Putamen (tissue), 1 donor: ENCODE data around the gene ZNF575.
"Not testable (repeated sequence)": the region's sequence is repeated elsewhere in the genome, so short reads cannot be mapped to it uniquely, and the experiment has no call there.

Experiments
- DNase-seq: peaks from one replicate; pipeline ENCODE4 v3.0.0-alpha.2; 2016; ENCODE audit warnings: low spot score

Gene ZNF575

GRCh38 chr19:43544077-43544476 lies 11.1 kb downstream of the ZNF575 start:
- no peak for DNase-seq

DNA sequence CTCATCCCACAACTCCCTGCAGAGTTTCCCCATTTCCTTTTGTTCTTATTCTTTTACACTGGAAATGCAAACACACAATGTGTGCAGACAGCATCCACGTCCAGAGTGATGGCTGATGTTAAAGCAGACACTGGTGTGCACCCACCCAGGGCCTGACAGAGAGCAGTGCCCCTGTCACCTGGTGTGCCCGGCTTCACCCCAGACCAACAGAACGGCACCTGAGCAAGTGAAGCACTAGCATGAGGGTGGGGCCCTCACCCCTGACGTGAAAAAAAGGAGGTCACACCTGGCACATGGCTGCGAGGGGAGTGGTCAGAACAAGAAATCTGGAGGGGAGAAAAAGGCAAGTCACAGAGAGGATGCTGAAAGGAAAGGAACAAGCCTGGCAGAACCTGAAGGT lies 12.3 kb downstream of the ZNF575 start:
- no peak for DNase-seq

- no peak for DNase-seq
Measured at GRCh38 chr19:43545981-43546380, 13.0 kb downstream of the ZNF575 start.

GRCh38 chr19:43546581-43546980 lies 13.6 kb downstream of the ZNF575 start:
- no peak for DNase-seq

GRCh38 chr19:43547926-43548325 lies 14.9 kb downstream of the ZNF575 start:
- not testable (repeated sequence) for DNase-seq

DNA sequence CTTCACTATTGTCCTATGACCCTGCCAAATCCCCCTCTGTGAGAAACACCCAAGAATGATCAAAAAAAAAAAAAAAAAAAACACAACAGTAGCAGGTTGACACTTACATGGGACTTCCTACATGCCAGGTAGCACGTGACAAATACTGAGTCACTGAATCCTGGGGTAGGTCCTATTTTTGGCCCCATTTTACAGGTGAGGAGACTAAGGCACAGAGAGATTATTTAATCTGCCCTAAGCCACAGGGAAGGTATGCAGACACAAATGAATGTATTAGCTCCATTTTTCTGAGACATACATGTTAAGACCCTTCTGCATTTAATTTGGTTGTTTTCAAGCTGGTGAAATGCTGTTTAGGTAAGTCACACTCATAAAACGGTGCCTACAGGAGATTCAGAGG lies 15.7 kb downstream of the ZNF575 start:
- no peak for DNase-seq

DNA sequence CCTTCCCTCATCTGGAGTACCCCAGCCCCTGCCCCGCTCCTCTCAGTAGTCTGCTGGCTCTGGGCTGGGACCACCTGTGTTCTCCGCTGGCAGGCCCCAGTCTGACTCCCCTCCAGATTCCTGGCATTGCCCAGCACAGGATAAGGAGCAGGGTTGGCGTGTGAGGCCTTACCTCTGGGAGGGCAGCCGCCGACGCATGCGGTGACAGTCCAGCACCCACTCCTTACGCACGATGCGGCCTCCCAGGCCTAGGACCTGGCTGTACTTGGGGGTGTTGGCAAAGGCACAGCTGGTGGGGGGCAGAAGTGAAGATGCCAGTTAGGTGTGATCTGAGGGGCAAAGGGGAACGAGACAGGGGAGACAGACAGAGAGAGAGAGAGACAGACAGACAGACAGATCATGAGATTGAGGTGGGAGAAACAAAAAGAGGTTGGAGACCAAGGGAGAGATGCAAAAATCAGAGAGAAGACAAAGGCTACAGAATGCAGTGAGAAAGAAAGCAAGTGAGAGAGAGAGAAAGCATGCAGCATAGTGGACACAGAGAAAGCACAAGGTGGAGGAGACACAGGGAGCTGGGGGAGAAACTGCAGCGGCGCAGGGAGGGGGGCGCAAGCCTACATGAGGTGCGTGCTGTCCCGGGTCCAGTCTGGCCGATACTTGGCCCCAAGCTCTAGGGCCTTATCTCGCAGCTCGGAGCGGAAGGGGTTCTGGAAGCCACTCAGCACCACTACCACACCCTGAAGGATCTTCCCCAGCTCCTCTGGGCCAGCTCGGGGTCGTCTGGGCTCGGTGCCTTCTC lies 18.6 kb downstream of the ZNF575 start:
- no peak for DNase-seq

DNA sequence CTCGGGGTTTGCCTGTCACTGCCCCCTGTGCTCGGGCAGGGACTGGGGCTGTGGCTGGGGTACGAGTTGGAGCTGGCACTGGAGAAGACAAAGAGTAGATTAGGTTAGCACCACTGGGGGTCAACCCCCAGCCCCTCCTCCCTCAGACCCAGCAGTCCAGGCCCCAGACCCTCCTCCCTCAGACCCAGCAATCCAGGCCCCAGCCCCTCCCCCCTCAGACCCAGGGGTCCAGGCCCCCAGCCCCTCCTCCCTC lies 19.1 kb downstream of the ZNF575 start:
- DNase-seq = no peak

- no peak for DNase-seq
Measured at GRCh38 chr19:43552616-43553015, 19.6 kb downstream of the ZNF575 start.

DNA sequence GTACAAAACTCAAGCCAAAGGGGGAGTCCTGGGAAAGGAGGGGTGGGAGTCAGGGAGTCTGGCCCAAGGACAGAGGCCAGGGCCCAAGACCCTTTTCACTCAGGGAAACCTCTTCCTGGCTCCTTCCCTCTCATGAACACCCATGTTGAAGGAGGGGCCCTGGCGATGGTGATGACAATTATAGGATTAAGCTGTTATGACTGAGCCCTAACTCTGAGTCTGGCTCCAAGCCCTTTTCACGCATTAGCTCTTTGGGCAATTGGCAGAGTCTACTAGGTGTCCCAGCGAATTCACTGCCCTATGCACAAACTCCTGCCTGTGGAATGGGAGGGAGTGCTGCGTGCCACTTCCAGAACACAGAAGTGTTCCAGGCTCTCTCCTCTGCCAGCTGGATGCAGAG lies 20.7 kb downstream of the ZNF575 start:
- no peak for DNase-seq

GRCh38 chr19:43554317-43554895 lies 21.4 kb downstream of the ZNF575 start:
- DNase-seq = no peak

- DNase-seq = peak; percentile 83
Measured at GRCh38 chr19:43555185-43555770, 22.3 kb downstream of the ZNF575 start.

GRCh38 chr19:43560687-43561086 lies 27.7 kb downstream of the ZNF575 start:
- DNase-seq = no peak

DNA sequence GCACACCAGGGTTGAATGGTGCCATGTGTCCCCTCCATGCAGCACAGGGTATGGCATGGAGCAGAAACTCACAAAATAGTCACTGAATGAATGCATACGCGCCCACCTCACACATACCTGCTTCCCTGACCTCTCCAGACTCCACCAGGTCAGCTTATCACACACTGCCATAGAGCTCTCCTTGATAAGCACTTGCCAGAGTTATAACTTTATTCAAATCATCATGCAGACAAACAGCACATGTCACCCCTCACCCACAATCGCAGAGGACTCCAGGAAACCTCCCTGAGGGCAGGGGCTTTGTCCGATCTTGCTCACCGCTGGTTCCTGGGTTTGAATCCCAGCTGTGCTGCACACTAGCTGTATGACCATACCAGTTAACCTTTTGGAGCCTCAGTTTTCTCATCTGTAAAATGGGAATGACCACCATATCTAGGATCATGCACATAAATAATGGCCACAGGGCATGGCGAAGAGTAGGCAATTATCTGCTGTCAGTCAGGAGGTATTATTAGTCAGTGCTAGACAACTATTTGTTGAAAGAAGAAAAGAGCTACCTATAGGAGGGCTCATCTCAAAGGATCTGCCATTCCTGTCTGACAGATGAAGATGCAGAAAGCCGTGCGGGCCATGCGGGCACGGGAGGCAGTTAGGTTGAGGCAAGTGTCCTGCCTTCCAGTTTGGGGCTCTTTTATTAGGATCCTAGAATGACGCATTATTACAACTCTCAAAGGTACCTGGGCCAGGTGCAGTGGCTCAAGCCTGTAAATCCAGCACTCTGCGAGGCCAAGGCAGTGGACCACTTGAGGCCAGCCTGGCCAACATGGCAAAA lies 28.4 kb downstream of the ZNF575 start:
- no peak for DNase-seq

DNA sequence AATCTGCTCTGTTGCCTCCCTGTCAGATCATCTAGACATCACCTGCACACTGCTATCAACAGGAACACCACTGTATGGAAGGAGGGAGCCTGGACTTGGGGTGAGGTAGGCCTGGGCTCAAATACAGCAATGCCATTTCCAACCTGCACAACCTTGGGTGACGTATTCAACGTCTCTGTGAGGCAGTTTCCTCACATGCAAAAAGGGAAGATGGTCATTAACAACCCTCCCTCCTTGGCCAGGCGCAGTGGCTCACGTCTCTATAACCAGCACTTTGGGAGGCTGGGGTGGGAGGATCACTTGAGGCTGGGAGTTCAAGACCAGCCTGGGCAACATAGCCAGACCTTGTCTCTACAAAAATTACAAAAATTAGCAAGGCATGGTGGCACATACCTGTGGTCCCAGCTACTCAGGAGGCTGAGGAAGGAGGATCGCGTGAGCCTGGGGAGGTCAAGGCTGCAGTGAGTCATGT lies 29.3 kb downstream of the ZNF575 start:
- no peak for DNase-seq

DNA sequence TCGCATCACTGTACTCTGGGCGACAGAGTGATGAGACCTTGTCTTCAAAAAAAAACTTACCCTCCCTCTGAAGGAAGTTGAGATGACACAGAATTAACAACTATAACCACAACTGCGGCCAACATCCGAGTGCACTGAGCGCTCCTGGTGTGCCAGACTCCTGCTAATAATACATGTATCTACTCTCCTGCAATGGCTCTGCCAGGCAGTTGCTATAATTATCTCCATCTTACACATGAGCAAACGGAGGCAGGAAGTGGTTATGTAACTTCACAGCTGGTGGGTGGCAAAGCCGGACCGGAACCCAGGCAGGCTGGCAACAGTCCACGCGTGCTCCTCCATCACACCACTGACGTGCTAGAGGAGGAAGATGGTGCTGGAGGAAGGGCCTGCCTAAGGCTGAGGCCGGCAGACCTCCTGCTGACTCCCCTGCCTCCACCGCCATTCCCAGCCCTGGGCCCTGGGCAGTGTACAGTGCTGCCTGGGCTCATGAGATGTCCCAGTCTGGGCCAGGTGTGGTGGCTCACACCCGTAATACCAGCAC lies 29.8 kb downstream of the ZNF575 start:
- DNase-seq = peak; percentile 79

DNA sequence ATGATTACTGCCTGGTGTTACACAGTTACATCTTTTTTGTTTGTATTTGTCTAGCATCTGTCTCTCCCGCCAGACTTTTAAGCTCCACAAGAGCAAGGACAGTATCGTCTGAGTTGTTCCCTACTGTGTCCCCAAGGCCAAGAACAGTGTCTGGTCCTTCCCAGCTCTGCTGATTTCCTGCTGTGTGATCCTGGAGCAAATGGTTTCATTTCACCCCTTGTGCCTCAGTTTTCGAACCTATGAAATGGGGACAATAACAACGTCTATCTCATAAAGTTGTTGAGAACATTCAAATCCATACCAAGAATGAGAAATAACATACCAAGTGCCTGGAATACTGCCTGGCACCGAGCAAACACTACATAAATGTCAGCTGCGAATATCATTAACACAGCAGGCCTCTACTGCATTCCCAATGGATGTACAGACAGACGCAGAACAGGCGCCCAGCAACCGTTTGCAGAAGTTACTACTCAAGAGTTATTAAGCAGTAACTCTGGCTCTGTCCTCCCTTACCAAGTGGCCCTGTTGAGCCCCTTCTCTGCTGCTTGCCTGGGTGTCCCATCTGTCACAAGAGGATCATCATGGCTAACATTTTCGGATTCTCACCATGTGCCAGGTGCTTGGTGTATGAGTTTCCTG lies 30.9 kb downstream of the ZNF575 start:
- no peak for DNase-seq

DNA sequence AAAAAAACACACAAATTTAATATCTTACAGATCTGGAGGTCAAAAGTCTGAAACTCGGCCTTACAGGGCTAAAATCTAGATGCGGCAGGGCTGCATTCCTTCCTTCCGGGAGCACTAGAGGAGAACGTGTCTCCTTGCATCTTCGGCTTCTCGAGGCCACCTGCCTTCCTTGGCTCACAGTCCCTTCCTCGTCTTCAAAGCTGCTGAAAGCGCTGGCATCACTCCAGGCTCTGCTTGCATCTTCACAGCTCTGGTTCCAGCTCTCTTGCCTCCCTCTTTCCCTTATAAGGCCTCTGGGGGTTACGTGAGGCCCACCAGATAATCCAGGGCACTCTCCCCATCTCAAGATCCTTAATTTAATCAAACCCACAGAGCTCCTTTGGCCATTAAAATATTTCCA lies 31.8 kb downstream of the ZNF575 start:
- no peak for DNase-seq

DNA sequence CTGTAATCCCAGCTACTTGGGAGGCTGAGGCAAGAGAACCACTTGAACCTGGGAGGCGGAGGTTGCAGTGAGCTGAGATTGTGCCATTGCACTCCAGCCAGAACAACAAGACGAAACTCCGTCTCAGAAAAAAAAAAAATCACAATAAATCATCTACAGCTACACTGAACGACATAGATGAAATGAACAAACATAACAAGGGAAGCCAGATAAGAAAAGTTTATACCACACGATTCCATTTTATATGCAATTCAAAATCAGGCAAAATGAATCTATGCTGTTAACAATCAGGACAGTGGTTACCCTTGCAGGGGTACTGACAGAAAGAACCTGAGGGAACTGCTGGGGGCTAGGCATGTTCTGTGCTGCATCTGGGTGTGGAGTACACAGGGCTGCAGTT lies 36.7 kb downstream of the ZNF575 start:
- DNase-seq = no peak

DNA sequence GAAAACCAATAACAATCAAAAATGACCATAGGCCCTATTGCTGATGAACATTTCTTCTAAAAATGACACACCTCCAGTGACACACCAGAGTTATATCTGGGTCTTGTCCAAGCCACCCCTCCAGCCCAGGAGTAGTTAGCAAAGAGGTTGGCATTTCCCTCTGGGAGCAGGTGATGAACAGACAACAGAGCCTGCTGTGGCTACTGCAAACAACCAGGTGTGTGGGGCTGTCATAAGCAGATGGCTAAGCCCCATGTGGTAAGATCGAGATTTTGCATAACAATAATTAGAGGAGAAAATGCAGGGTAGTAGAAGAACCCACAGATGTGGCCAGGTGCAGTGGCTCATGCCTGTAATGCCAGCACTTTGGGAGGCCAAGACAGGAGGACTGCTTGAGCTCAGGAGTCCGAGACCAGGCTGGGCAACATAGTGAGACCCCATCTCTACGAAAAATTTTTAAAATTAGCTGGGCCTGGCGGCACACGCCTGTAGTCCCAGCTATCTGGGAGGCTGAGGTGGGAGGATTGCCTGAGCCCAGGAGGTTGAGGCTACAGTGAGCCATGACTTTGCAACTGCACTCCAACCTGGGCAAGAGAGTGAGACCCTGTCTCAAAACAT lies 37.3 kb downstream of the ZNF575 start:
- no peak for DNase-seq

DNA sequence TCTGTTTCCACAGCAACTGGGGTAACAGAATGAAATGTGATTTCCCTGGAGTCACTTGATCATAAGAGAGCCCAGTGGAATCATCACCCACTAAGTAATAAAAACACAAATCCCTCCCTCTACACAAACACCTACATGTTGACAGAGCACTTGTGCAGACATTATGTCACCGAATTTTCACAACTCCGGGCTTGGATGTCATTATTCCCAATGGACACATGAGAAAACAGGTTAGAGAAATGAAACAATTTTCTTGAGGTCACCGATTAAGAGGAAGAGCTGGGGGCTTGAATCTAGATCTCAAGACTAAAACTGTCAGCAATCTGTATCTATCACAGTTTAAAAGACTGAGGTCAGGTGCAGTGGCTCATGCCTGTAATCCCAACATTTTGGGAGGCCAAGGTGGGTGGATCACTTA lies 39.2 kb downstream of the ZNF575 start:
- no peak for DNase-seq
